ENCODE data around the gene SKOR2.
"Not testable (repeated sequence)": the region's sequence is repeated elsewhere in the genome, so short reads cannot be mapped to it uniquely, and the experiment has no call there.

Gene SKOR2

GRCh38 chr18:47187721-47188120 lies 63.7 kb downstream of the SKOR2 start:
- FAIRE-seq = no peak

GRCh38 chr18:47184419-47185050 lies 66.9 kb downstream of the SKOR2 start:
- no peak for FAIRE-seq

GRCh38 chr18:47182156-47182555 lies 69.3 kb downstream of the SKOR2 start:
- FAIRE-seq = not testable (repeated sequence)

- no peak for FAIRE-seq
These were observed 70.7 kb downstream of the SKOR2 start for GRCh38 chr18:47180765-47181164.

GRCh38 chr18:47179520-47179919 lies 71.9 kb downstream of the SKOR2 start:
- no peak for FAIRE-seq

DNA sequence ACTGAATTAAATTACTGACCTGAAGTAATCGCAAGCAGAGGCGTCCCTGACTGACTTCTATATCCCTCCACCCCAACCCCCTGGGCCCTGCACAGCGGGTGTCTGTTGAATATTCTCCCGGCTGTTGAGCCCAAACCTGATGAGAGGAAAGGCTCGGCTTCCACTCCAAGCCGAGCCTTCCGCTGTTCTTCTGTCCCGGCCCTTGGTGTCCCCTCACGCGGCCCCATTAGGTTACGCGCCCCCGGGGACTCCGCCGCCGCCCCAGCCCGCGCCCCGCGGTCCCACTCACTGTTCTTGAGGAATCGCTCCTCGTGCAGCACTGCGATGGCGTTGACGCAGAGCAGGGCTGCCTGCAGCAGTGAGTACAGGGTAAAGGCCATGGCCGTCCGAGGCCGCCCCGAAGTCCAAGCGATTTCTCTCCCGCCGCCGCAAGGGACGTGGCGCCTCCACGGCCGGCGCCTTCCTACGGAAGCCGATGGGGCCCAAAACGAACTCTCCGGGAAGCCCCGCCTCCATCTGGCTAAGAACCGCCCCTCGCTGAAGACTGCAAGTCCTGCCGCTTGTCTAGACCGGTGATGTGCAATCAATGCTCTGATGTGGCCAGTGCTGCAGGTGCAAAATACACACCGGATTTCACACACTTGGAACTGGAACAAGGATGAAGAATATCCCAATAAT lies 75.4 kb downstream of the SKOR2 start, which contains the start of gene IER3IP1:
TSS of gene IER3IP1 (minus strand) at position 467 of the 678 bp plus-strand sequence. CDS start at position 380, 87 bp downstream.
- no peak for FAIRE-seq

DNA sequence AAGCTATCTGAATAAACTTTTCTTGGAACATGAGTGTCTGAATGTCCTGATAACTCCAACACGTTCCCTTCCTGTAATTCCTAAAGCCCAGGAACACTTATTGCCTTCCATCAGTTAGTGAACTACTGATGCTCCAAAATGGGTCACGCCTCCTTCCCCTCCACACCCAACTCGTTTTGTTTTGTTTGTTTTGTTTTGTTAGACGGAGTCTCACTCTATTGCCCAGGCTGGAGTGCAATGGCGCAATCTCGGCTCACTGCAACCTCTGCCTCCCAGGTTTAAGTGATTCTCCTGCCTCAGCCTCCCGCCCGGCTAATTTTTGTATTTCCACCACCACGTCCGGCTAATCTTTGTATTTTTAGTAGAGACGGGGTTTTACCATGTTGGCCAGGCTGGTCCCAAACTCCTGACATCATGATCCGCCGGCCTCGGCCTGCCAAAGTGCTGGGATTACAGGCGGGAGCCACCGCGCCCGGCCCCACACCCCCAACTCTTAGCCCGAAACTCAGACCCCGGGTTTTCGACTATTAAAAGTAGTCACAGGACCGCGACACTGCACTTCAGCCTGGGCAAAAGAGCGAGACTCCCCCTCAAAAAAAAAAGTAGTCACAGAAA lies 76.1 kb downstream of the SKOR2 start:
- FAIRE-seq = no peak

DNA sequence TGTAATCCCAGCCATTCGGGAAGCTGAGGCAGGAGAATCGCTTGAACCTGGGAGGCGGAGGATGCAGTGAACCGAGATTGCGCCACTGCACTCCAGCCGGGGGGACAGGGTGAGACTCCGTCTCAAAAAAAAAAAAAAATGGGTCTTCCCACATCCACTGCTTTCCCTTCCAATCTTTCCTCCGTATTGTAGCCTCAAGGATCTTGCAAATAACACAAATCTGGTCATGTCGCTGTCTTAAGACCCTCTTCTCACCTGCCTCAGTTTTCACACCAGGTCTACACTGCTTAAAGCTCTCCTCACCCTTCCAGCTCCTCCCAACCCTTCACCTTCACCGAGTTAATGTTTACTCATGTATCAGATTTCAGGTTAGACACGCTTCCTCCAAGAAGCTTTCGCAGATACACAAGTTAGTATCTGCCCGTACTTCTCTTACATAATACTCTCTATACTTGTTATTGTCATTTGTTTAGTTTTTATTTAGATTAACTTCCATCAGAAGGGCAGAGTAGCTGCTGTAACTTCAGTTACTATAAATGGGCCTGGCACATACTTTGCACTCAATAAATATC lies 76.8 kb downstream of the SKOR2 start:
- no peak for FAIRE-seq

- FAIRE-seq = no peak
These were observed 79.0 kb downstream of the SKOR2 start for GRCh38 chr18:47172476-47172875.

DNA sequence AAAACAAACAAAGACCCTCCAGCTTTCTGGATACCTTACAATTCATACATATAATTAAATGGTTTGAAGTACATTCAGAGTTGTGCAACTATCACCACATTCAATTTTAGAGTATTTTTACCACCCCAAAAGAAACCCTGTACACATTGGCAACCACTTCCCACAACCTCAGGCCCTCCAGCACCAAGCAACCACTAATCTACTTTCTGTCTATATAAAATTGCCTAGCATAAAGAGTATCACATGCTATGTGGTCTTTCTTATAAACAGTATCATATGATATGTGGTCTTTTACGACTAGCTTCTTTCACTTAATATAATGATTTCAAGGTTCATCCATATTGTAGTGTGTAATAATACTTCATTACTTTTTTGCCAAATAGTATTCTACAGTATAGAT lies 82.5 kb downstream of the SKOR2 start:
- peak; percentile 43 for FAIRE-seq

- no peak for FAIRE-seq
These were observed 83.0 kb downstream of the SKOR2 start for GRCh38 chr18:47168509-47168908.

- no peak for FAIRE-seq
These were observed 85.2 kb downstream of the SKOR2 start for GRCh38 chr18:47166294-47166693.

DNA sequence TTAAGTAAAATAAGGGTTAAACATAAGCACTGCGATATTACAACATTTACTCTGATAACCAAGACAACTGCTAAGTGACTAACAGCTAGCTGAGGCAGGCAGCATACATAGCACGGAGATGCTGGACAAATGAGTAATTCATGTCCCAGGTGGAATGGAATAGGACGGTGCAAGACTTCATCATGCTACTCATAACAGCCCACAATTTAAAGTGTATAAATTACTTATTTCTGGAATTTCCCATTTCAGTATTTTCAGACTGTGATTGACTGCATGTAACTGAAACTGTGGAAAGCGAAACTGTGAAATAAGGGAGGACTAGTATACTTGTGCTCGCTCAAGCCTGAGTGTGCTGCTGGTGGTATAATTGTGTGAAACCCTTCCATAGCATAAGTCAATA lies 88.2 kb downstream of the SKOR2 start:
- peak; percentile 56 for FAIRE-seq

- FAIRE-seq = no peak
These were observed 91.2 kb downstream of the SKOR2 start for GRCh38 chr18:47160256-47160655.

DNA sequence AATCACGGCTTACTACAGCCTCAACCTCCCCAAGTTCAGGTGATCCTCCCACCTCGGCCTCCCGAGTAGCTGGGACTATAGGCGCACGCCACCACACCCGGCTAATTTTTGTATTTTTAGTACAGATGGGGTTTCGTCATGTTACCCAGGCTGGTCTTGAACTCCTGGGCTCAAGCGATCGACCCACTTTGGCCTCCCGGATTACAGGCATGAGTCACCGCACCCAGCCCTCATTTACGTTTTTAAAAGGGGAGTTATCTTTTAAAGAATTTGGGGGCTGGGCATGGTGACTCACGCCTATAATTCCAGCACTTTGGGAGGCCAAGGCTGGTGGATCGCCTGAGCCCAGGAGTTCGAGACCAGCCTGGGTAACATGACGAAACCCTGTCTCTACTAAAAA lies 93.1 kb downstream of the SKOR2 start:
- FAIRE-seq = not testable (repeated sequence)

All from islet of Langerhans (tissue), 1 donor.